Panc1 (cell line): Measurements from ENCODE around the gene GDI1.

ENCODE experiments used
- CTCF ChIP-seq: fragments of 450-650 bp; IDR thresholded peaks from 2 replicates; pipeline ENCODE4 v1.5.1; 2017; ENCODE audit warnings: mild to moderate bottlenecking
- POLR2AphosphoS5 ChIP-seq: IDR thresholded peaks from 2 replicates; pipeline ENCODE4 v1.6.1; 2012; ENCODE audit warnings: mild to moderate bottlenecking, low read depth, low read length, moderate library complexity
- REST ChIP-seq, 2 experiments: IDR thresholded peaks; 2 replicates each; pipeline ENCODE4 v1.6.1; 2011 to 2012; ENCODE audit warnings: low read depth in 2 of 2, control low read depth in 1 of 2, low read length in 1 of 2, mild to moderate bottlenecking in 1 of 2, moderate library complexity in 1 of 2; ENCODE audit not compliant: insufficient read depth in 1 of 2
- SIN3A ChIP-seq: IDR thresholded peaks from 2 replicates; pipeline ENCODE4 v1.6.1; 2012; ENCODE audit warnings: low read depth, mild to moderate bottlenecking, low read length, moderate library complexity, borderline replicate concordance; ENCODE audit not compliant: insufficient read depth

GRCh38 chrX:154450312-154450711, 13.4 kb downstream of the GDI1 start:
- TF ChIP-seq CTCF, result no peak
- TF ChIP-seq POLR2AphosphoS5, result no peak
- TF ChIP-seq REST (IDR thresholded peaks at IDR 0.05; ENCODE audit: insufficient read depth in 1 of 2, low read depth in 2 of 2, low read length in 1 of 2), result no peak
- TF ChIP-seq SIN3A, result no peak
